Fibroblast of lung (primary cell): ENCODE measurements around the gene GLCCI1. TPM values are rescaled to one million over a fixed set of nuclear protein-coding genes. Genes with fewer than 3 reads are reported as not detected.

Experiments
- DNase-seq, 2 donors: peaks; one replicate each; pipeline versions ENCODE4 v3.0.0 to v3.0.0-alpha.2; 2010; ENCODE audit warnings: low read depth in 2 of 2
- H2AFZ ChIP-seq: 2 replicates; pipeline ENCODE4 v1.5.1; 2012; ENCODE audit warnings: low read length, control low read depth, inconsistent platforms
- H3K27ac ChIP-seq: 2 replicates; pipeline ENCODE4 v1.5.1; 2011; ENCODE audit warnings: low read length, control low read depth; ENCODE audit not compliant: insufficient read depth
- H3K27me3 ChIP-seq: 2 replicates; pipeline ENCODE4 v1.5.1; 2011; ENCODE audit warnings: mild to moderate bottlenecking, low read length; ENCODE audit not compliant: control insufficient read depth, insufficient read depth
- H3K36me3 ChIP-seq: 2 replicates; pipeline ENCODE4 v1.5.1; 2011; ENCODE audit warnings: low read length; ENCODE audit not compliant: control insufficient read depth, insufficient read depth
- H3K4me1 ChIP-seq: 2 replicates; pipeline ENCODE4 v1.5.1; 2011; ENCODE audit warnings: low read length; ENCODE audit not compliant: control insufficient read depth, insufficient read depth; ENCODE audit errors: extremely low read depth
- H3K4me2 ChIP-seq: 2 replicates; pipeline ENCODE4 v1.5.1; 2011; ENCODE audit warnings: low read length, control low read depth; ENCODE audit not compliant: insufficient read depth; ENCODE audit errors: extremely low read depth
- H3K4me3 ChIP-seq, 4 experiments: fragments of 200-600 bp in 1 of 4; sonication (generic) in 1 of 4; replicated peaks in 1 of 4; 2 replicates each; pipeline ENCODE4 v1.5.1; 2011 to 2016; ENCODE audit warnings: low read length in 4 of 4, low read depth in 3 of 4, mild to moderate bottlenecking in 3 of 4, control low read depth in 2 of 4, inconsistent platforms in 1 of 4, mixed read lengths in 1 of 4; ENCODE audit not compliant: insufficient read depth in 1 of 4; ENCODE audit errors: control extremely low read depth in 1 of 4
- H3K79me2 ChIP-seq: 2 replicates; pipeline ENCODE4 v1.5.1; 2012; ENCODE audit warnings: mild to moderate bottlenecking, low read length, inconsistent platforms; ENCODE audit not compliant: control insufficient read depth, insufficient read depth
- H3K9ac ChIP-seq: 2 replicates; pipeline ENCODE4 v1.5.1; 2011; ENCODE audit warnings: mild to moderate bottlenecking, low read length, control low read depth; ENCODE audit not compliant: insufficient read depth
- H3K9me3 ChIP-seq: 2 replicates; pipeline ENCODE4 v1.5.1; 2012; ENCODE audit warnings: low read depth, low read length; ENCODE audit not compliant: control insufficient read depth, insufficient read depth
- H4K20me1 ChIP-seq: 2 replicates; pipeline ENCODE4 v1.5.1; 2011; ENCODE audit warnings: low read length; ENCODE audit not compliant: control insufficient read depth, insufficient read depth; ENCODE audit errors: extremely low read depth
- CTCF ChIP-seq, 2 donors: IDR thresholded peaks in 1 of 2; conservative IDR thresholded peaks in 1 of 2; 1 replicate in 1 of 2; 2 replicates in 1 of 2; pipeline ENCODE4 v1.5.1; 2011 to 2012; ENCODE audit warnings: low read length in 2 of 2, control low read depth in 1 of 2, inconsistent platforms in 1 of 2, low read depth in 1 of 2, mild to moderate bottlenecking in 1 of 2
- EZH2 ChIP-seq: IDR thresholded peaks from 2 replicates; pipeline ENCODE4 v1.5.1; 2012; ENCODE audit warnings: low read length, control low read depth, mild to moderate bottlenecking; ENCODE audit errors: missing control alignments
- polyA plus RNA-seq, 2 donors: library from polyadenylated mRNA; depleted of rRNA in 1 of 2; stranded (reverse) in 1 of 2; unstranded in 1 of 2; fragments of >200 nt; gene quantifications; 2 replicates each; pipeline ENCODE4 v1.2.1, GENCODE V29; 2011 to 2012; ENCODE audit warnings: missing spikeins in 1 of 2
- total RNA-seq: library from RNA; depleted of rRNA; stranded (reverse); fragments of >200 nt; gene quantifications from 2 replicates; pipeline ENCODE4 v1.2.1, GENCODE V29; 2014

The GLCCI1 gene
- total and polyA plus RNA-seq, 2 donors (not counting 1 experiment from before 2014, with no cell fraction given), result 4.4 to 8.3 TPM

GRCh38 chr7:8136051-8136730 lies 167.6 kb downstream of the GLCCI1 start:
- Histone ChIP-seq H4K20me1 (no peaks in the 10 kb centered on the region), H3K36me3 (no peaks in the 10 kb centered on the region), H3K4me2 (no peak overlapping the region), H3K4me3 (no peak overlapping the region), H3K9ac (no peak overlapping the region), H3K27me3 (no peaks in the 10 kb centered on the region), H3K79me2 (no peaks in the 10 kb centered on the region), H3K4me1 (no peaks in the 10 kb centered on the region), H3K9me3 (no peaks in the 10 kb centered on the region), H2AFZ (no peak overlapping the region), H3K27ac (no peak overlapping the region)
- DNase-seq, result no peak
- TF ChIP-seq EZH2 (no peak), CTCF (conservative IDR thresholded peaks at IDR 0.05 in 1 of 2, IDR thresholded peaks at IDR 0.05 in 1 of 2; ENCODE audit: low read depth in 1 of 2, low read length in 2 of 2) (no peak)
